ENCODE results near the gene GCM1. TPM values are rescaled to one million over a fixed set of nuclear protein-coding genes. Genes with fewer than 3 reads are reported as not detected.
A peak's percentile ranks its signal among the peaks of the same experiment; 100 is the strongest.

Gene GCM1
- total RNA-seq, 3 donors from 2014 or later, result not detected

GRCh38 chr6:53125276-53125675 is 23.4 kb downstream of the GCM1 start:
- ATAC-seq, result no peak

DNA sequence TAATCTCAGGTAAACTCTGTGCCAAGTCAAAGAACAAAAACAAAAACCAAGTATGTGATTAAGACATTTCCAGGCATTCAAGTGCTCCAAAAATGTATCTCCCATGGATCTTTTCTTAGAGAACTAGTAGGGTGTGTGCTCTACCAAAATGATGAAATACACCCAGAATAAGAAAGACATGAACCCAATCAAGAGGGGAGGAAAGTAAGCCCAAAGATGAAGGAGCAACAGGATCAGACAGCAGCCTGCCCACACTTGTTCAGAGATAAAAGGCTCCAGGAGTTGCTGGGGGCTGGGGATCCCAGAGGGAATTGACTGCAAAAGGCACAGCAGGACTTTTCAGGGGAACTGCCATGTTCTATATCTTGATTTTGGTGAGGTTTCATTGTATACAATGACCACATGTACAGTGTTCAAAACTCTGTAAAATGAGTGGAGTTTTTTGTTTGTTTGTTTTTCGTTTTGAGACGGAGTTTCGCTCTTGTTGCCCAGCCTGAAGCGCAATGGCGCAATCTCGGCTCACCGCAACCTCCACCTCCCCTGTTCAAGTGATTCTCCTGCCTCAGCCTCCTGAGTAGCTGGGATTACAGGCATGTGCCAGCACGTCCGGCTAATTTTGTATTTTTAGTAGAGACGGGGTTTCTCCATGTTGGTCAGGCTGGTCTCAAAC is 24.4 kb downstream of the GCM1 start:
- TF ChIP-seq, protein P1, sequence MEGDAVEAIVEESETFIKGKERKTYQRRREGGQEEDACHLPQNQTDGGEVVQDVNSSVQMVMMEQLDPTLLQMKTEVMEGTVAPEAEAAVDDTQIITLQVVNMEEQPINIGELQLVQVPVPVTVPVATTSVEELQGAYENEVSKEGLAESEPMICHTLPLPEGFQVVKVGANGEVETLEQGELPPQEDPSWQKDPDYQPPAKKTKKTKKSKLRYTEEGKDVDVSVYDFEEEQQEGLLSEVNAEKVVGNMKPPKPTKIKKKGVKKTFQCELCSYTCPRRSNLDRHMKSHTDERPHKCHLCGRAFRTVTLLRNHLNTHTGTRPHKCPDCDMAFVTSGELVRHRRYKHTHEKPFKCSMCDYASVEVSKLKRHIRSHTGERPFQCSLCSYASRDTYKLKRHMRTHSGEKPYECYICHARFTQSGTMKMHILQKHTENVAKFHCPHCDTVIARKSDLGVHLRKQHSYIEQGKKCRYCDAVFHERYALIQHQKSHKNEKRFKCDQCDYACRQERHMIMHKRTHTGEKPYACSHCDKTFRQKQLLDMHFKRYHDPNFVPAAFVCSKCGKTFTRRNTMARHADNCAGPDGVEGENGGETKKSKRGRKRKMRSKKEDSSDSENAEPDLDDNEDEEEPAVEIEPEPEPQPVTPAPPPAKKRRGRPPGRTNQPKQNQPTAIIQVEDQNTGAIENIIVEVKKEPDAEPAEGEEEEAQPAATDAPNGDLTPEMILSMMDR (IDR thresholded peaks at IDR 0.05), result no peak
- Histone ChIP-seq H3K4me1 (ENCODE audit: low read depth) (no peaks in the 10 kb centered on the region), H3K9me3 (no peaks in the 10 kb centered on the region), H3K4me3 (no peak overlapping the region), H3K36me3 (ENCODE audit: low read depth) (no peaks in the 10 kb centered on the region)
- intact Hi-C loops (cut with DNase I, micrococcal nuclease), result no loop called here
- ATAC-seq (no peak), DNase-seq (no peak)

More at GRCh38 chr6:53125276-53125675, 23.4 kb downstream of the GCM1 start:
- no peaks in the 10 kb centered on the region for H3K36me3 ChIP-seq (ENCODE audit: low read depth)
- H3K4me1 ChIP-seq (ENCODE audit: low read depth), result no peaks in the 10 kb centered on the region
- no peak overlapping the region for H3K4me3 ChIP-seq
- DNase-seq, result no peak
- no peaks in the 10 kb centered on the region for H3K9me3 ChIP-seq
- intact Hi-C loops (cut with DNase I, micrococcal nuclease), result no loop called here
- TF ChIP-seq, protein P1 (IDR thresholded peaks at IDR 0.05), result no peak

GRCh38 chr6:53119772-53120409 is 28.8 kb downstream of the GCM1 start:
- no peaks in the 10 kb centered on the region for H3K36me3 ChIP-seq (ENCODE audit: low read depth)
- DNase-seq, result peak; percentile 29 to 52 (median 43)
- no peak overlapping the region for H3K4me3 ChIP-seq
- ATAC-seq, result peak; percentile 72
- TF ChIP-seq, protein P1 (IDR thresholded peaks at IDR 0.05), result no peak
- H3K9me3 ChIP-seq, result no peaks in the 10 kb centered on the region
- intact Hi-C loops (cut with DNase I, micrococcal nuclease), result no loop called here
- no peaks in the 10 kb centered on the region for H3K4me1 ChIP-seq (ENCODE audit: low read depth)

DNA sequence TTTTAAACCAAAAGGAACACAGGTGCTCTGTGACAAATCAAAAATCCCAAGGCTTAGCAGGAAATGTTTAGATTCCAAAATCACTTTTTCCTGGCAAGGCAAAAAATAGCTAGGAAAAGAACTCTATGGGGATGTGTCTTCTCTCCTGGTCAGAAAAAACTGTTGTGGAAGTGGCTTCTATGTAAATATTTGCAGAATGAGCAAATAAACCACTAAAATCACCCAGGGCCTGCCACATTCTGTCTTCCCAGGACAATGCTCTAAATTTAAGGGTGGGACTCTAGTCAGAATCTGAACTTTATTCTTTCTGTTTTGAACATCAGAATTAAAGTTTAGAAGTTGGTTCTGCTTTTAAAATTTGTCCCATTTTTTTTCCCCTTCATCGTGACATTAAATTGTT is 29.3 kb downstream of the GCM1 start:
- Histone ChIP-seq H3K9me3 (no peaks in the 10 kb centered on the region), H3K4me1 (ENCODE audit: low read depth) (no peaks in the 10 kb centered on the region), H3K36me3 (ENCODE audit: low read depth) (no peaks in the 10 kb centered on the region), H3K4me3 (no peak overlapping the region)
- DNase-seq (no peak), ATAC-seq (no peak)
- TF ChIP-seq, protein P1 (IDR thresholded peaks at IDR 0.05), result no peak
- intact Hi-C loops (cut with DNase I, micrococcal nuclease), result no loop called here

GRCh38 chr6:53115741-53116140 is 32.9 kb downstream of the GCM1 start:
- Histone ChIP-seq H3K9me3 (no peaks in the 10 kb centered on the region), H3K4me1 (ENCODE audit: low read depth) (peaks cover 2% of the 10 kb centered on the region), H3K36me3 (ENCODE audit: low read depth) (no peaks in the 10 kb centered on the region), H3K4me3 (no peak overlapping the region)
- intact Hi-C loops (cut with DNase I, micrococcal nuclease), result no loop called here
- TF ChIP-seq, protein P1 (IDR thresholded peaks at IDR 0.05), result no peak
- DNase-seq, result no peak
- no peak for ATAC-seq

Data from mucosa of descending colon (tissue), 3 donors.